ENCODE results near the gene ABHD17A. TPM values are rescaled to one million over a fixed set of nuclear protein-coding genes. Genes with fewer than 3 reads are reported as not detected.

ABHD17A gene
- total and polyA plus RNA-seq, 2 of the 8 experiments (the other 6 are each of a cell fraction or from before 2014, with no cell fraction given): 41.2 to 87.4 TPM

DNA sequence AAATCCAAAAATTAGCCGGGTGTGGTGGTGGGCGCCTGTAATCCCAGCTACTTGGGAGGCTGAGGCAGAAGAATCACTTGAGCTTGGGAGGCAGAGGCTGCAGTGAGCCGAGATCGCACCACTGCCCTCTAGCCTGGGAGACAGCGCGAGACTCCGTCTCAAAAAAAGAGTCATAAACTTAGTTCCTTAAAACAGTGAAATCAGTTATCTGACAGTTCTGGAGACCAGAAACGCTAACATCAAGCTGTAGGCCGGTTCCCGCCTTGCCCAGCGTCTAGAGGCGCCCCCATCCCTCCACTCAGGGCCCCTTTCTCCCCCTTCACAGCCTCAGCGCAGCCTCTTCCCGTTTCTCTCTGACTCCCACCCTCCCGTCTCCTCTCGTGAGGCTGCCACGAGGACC lies 31.9 kb upstream of the ABHD17A start:
- Histone ChIP-seq H3K27me3 (replicated peaks in 1 of 4; ENCODE audit: control insufficient read depth in 3 of 4, extremely low read depth in 1 of 4, insufficient read depth in 3 of 4, low read length in 3 of 4) (no peaks in the 10 kb centered on the region), H2BK15ac (ENCODE audit: low read length) (no peak overlapping the region), H3K9ac (replicated peaks in 1 of 4; ENCODE audit: extremely low read depth in 1 of 4, low read depth in 3 of 4, low read length in 3 of 4) (no peak overlapping the region; a peak in 1 of 7 replicates), H3K23ac (ENCODE audit: insufficient read length) (no peak overlapping the region), H3K18ac (ENCODE audit: extremely low read depth, low read length) (no peak overlapping the region), H3K56ac (replicated peaks; ENCODE audit: insufficient read length, low read depth, low read length) (no peak overlapping the region), H2BK5ac (ENCODE audit: low read depth, low read length) (no peak overlapping the region), H3K9me3 (ENCODE audit: insufficient read depth in 2 of 2, low read depth in 1 of 2, low read length in 1 of 2) (no peaks in the 10 kb centered on the region), H3K14ac (ENCODE audit: insufficient read length) (no peak overlapping the region), H4K20me1 (replicated peaks in 1 of 2; ENCODE audit: control insufficient read depth in 1 of 2, insufficient read depth in 2 of 2, low read length in 2 of 2) (peaks cover 7 to 23% of the 10 kb centered on the region in 2 experiments), H2AK5ac (ENCODE audit: low read depth, low read length) (no peak overlapping the region), H3K4me1 (replicated peaks in 1 of 4; ENCODE audit: control insufficient read depth in 3 of 4, insufficient read depth in 4 of 4, low read length in 3 of 4) (no peaks in the 10 kb centered on the region), H2AFZ (ENCODE audit: low read length) (no peak overlapping the region), H3K27ac (ENCODE audit: low read depth, low read length) (no peak overlapping the region), H3K79me1 (ENCODE audit: low read depth, low read length) (peaks cover 13% of the 10 kb centered on the region), H2BK12ac (ENCODE audit: low read depth, low read length) (no peak overlapping the region), H4K8ac (ENCODE audit: extremely low read depth, insufficient read depth, low read length) (no peak overlapping the region), H3K4ac (replicated peaks; ENCODE audit: insufficient read length, low read depth, low read length) (no peak overlapping the region), H4K5ac (ENCODE audit: insufficient read length, low read depth, low read length) (no peak overlapping the region), H3K79me2 (ENCODE audit: control insufficient read depth in 1 of 2, insufficient read depth in 2 of 2, low read length in 2 of 2) (peaks cover 5 to 20% of the 10 kb centered on the region in 2 experiments; a peak in 2 of 4 replicates), H3K36me3 (ENCODE audit: control insufficient read depth in 2 of 4, insufficient read depth in 4 of 4, low read length in 3 of 4) (peaks cover 8 to 46% (median 28%) of the 10 kb centered on the region in 4 experiments; a peak in 6 of 8 replicates), H2BK20ac (ENCODE audit: low read length) (no peak overlapping the region), H4K91ac (replicated peaks; ENCODE audit: insufficient read length, low read length) (no peak overlapping the region), H3K4me3 (ENCODE audit: extremely low read depth in 1 of 4, insufficient read depth in 2 of 4, low read depth in 3 of 4, low read length in 4 of 4) (no peak overlapping the region), H2BK120ac (replicated peaks; ENCODE audit: low read depth, low read length) (no peak overlapping the region), H3K4me2 (ENCODE audit: insufficient read depth in 1 of 2, low read depth in 2 of 2, low read length in 2 of 2) (no peak overlapping the region), H3K23me2 (ENCODE audit: low read depth, low read length) (no peaks in the 10 kb centered on the region)
- DNase-seq (ENCODE audit: low read depth in 1 of 2, low spot score in 2 of 2): no peak
- POLR2A ChIA-PET (ENCODE audit: partially characterized antibody): interaction anchor here (3.2 kb wide), 1 partner anchor 11 kb away, joined by 9 read pairs; the partner anchor contains the start of genes ADAT3 and SCAMP4
- 98% methylated on average over 17 of the region's 17 CpGs; no CpG with 5 or more reads in 1 of the 2 experiments for WGBS, 2 experiments (ENCODE audit: extremely low coverage in 1 of 2, insufficient coverage in 1 of 2, insufficient read length in 1 of 2, insufficient replicate concordance in 2 of 2, low coverage in 1 of 2, low lambda C conversion rate in 2 of 2, missing lambda C conversion rate in 1 of 2)
- TF ChIP-seq EP300 (IDR thresholded peaks at IDR 0.05; ENCODE audit: borderline replicate concordance in 1 of 2, low read depth in 2 of 2, low read length in 2 of 2) (no peak), HDAC6 (IDR thresholded peaks at IDR 0.05; ENCODE audit: low read depth, low read length) (no peak), SIN3A (conservative IDR thresholded peaks at IDR 0.05 in 1 of 2, IDR thresholded peaks at IDR 0.05 in 1 of 2; ENCODE audit: low read depth in 1 of 2, low read length in 2 of 2) (no peak), CBX5 (IDR thresholded peaks at IDR 0.05; ENCODE audit: low read depth, low read length) (no peak), BCL11A (IDR thresholded peaks at IDR 0.05; ENCODE audit: low read depth in 2 of 2, low read length in 2 of 2) (no peak), SP1 (IDR thresholded peaks at IDR 0.05; ENCODE audit: low read depth, low read length) (no peak), KDM5A (IDR thresholded peaks at IDR 0.05; ENCODE audit: low read length) (no peak), ZNF274 (IDR thresholded peaks at IDR 0.05; ENCODE audit: borderline replicate concordance, extremely low read depth, low read length) (no peak), TCF12 (IDR thresholded peaks at IDR 0.05; ENCODE audit: low read depth, low read length) (no peak)
- TF ChIP-seq, protein P1, sequence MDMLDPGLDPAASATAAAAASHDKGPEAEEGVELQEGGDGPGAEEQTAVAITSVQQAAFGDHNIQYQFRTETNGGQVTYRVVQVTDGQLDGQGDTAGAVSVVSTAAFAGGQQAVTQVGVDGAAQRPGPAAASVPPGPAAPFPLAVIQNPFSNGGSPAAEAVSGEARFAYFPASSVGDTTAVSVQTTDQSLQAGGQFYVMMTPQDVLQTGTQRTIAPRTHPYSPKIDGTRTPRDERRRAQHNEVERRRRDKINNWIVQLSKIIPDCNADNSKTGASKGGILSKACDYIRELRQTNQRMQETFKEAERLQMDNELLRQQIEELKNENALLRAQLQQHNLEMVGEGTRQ (IDR thresholded peaks at IDR 0.05; ENCODE audit: low read length): no peak
- no peak for FAIRE-seq
- CTCF ChIA-PET (ENCODE audit: partially characterized antibody): interaction anchor here (0.8 to 1.8 kb wide), 4 partner anchors 12 to 52 kb away, joined by 3 to 4 read pairs (median 4); no protein-coding TSS in a partner anchor
